ENCODE results near the gene PKHD1.

PKHD1 gene

GRCh38 chr6:51608383-51608782 is 479.0 kb downstream of the PKHD1 start:
- no peak overlapping the region for H3K4me3 ChIP-seq (ENCODE audit: low read depth, low read length)
- no peak for DNase-seq (ENCODE audit: low read depth)
- TF ChIP-seq CTCF (conservative IDR thresholded peaks at IDR 0.05; ENCODE audit: low read depth, low read length), result no peak

GRCh38 chr6:51600514-51600913 is 486.9 kb downstream of the PKHD1 start:
- no peak overlapping the region for H3K4me3 ChIP-seq (ENCODE audit: low read depth, low read length)
- DNase-seq (ENCODE audit: low read depth), result no peak
- no peak for TF ChIP-seq CTCF (conservative IDR thresholded peaks at IDR 0.05; ENCODE audit: low read depth, low read length)

GRCh38 chr6:51598171-51598570 is 489.2 kb downstream of the PKHD1 start:
- no peak for TF ChIP-seq CTCF (conservative IDR thresholded peaks at IDR 0.05; ENCODE audit: low read depth, low read length)
- DNase-seq (ENCODE audit: low read depth), result no peak
- no peak overlapping the region for H3K4me3 ChIP-seq (ENCODE audit: low read depth, low read length)

- DNase-seq (ENCODE audit: low read depth), result no peak
- no peak overlapping the region for H3K4me3 ChIP-seq (ENCODE audit: low read depth, low read length)
- TF ChIP-seq CTCF (conservative IDR thresholded peaks at IDR 0.05; ENCODE audit: low read depth, low read length), result no peak
Observed at GRCh38 chr6:51594981-51595380, 492.4 kb downstream of the PKHD1 start.

- DNase-seq (ENCODE audit: low read depth), result no peak
- TF ChIP-seq CTCF (conservative IDR thresholded peaks at IDR 0.05; ENCODE audit: low read depth, low read length), result no peak
- no peak overlapping the region for H3K4me3 ChIP-seq (ENCODE audit: low read depth, low read length)
Observed at GRCh38 chr6:51585264-51585663, 502.1 kb downstream of the PKHD1 start.

- DNase-seq (ENCODE audit: low read depth), result no peak
- TF ChIP-seq CTCF (conservative IDR thresholded peaks at IDR 0.05; ENCODE audit: low read depth, low read length), result no peak
- H3K4me3 ChIP-seq (ENCODE audit: low read depth, low read length), result no peak overlapping the region
Observed at GRCh38 chr6:51584163-51584562, 503.2 kb downstream of the PKHD1 start.

GRCh38 chr6:51578994-51579393 is 508.4 kb downstream of the PKHD1 start:
- H3K4me3 ChIP-seq (ENCODE audit: low read depth, low read length), result no peak overlapping the region
- DNase-seq (ENCODE audit: low read depth), result no peak
- no peak for TF ChIP-seq CTCF (conservative IDR thresholded peaks at IDR 0.05; ENCODE audit: low read depth, low read length)
